HG02763 (cell line): ENCODE results near the gene ACBD6.

ENCODE experiments used
- ATAC-seq: cut with Tn5 transposase; IDR thresholded peaks from one replicate; pipeline ENCODE4 v1.9.1; 2021; ENCODE audit warnings: mild to moderate bottlenecking, moderate library complexity; ENCODE audit not compliant: unreplicated experiment

ACBD6 gene

GRCh38 chr1:180247580-180247979 is 254.8 kb downstream of the ACBD6 start:
- no peak for ATAC-seq

DNA sequence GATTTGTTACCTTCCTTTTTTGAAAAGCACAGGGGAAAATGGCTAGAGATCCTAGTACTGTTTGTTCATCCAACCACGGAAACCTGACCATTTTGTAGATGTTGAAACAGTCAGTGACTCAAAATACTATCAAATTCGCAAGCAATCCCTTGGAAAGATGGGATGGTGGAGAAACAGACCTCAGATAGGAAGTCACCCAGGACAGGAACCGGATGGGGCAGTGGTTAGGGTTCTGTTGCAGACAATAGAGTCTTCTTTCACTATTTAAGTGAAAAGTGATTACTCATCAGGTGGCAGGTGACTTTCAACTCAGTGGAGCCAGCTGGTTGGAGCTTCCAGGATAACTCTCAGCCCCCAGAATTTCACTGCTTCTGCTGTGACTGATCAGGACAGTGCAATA is 255.3 kb downstream of the ACBD6 start:
- ATAC-seq: no peak

DNA sequence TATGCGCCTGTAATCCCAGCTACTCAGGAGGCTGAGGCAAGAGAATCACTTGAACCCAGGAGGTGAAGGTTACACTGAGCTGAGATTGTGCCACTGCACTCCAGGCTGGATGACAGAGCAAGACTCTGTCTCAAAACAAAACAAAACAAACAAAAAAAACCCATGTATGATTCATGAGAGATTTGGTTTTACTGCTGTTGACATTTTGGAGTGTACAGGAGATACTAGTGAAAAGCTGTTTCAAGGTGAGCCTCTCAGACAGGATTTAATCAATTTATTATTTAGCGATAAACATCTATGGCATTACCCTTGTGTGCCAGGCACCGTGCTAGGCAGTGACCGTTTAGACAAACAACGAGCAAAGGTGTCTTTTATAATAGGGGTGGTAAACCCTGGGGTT is 255.8 kb downstream of the ACBD6 start:
- ATAC-seq: no peak

- ATAC-seq: no peak
Measured at GRCh38 chr1:180244840-180245239, 257.5 kb downstream of the ACBD6 start.

GRCh38 chr1:180243517-180244221 is 258.7 kb downstream of the ACBD6 start:
- ATAC-seq: no peak

DNA sequence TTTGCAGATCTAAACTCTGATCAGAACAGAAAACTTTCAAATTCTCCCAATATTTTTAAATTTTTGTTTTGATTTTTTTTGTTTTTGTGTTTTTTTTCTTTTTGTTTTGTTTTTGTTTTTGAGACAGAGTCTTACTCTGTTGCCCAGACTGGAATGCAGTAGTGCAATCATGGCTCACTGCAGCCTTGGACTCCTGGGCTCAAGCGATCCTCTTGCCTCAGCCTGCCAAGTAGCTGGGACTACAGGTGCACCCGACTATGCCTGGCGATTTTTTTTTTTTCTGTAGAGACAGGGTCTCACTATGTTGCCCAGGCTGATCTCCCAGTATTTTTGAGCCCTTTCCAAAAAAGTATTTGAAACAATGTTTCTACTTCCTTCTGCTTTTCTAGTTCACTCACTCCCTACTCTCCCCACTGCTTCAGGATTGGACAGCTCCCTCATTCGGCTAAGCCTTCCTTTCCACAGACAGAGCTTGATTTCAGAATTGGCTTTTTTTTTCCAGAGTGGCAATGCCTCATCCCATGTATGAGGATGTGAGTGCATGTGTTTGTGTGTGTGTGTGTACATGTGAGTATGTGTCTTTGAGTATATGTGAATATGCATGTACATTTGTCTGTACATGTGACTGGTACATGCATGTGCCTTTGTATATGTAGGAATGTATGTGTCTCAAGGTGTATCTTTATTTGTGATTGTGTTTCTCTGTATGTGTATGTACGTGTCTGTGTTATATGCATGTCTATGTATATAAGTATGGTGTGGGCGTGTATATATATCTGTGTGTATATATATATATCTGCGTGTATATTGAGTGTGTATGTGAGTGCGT is 260.4 kb downstream of the ACBD6 start:
- no peak for ATAC-seq

DNA sequence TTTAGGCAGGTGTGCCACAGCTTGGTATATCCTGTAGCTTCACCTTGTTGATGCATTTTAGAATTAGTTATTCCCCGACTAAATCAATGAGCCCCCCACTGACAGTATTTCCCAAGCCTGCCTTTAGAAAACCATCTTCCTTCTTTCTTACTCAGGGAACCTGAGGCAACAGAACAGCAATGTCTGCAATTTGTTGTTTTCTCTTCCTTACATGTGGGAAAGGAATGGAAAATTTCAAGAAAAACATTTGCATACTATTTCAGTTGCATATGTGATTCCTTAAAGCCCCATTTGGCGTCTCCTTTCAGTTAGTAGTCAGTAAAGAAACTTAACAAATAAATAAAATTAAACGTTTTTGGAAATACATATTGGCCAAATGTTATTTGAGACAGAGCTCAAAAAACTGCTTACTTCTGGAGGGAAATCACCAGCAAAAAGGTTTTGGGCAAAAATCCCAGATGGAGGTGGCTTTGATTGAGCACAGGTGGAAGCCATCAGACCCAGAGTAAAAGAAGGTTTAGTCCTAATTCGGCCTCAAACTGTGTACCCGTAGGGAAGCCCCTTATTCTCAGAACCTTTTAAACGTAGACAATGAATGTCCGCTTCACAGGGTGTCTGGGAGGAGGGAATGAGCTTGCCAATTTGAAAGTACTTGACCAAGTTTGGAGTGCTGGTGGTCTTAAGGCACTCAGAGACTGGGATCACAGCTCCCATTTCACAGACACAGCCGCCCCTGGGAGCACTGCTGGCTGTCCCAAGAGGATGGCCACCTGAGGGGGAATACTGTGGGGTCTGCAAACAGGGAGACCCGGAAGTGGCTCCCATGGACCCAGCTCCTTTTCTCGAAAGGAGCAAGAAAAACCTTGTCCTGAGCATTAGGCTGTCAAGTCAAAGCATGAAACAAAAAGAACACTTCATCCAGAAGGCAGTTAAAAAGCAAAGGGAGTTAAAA is 263.0 kb downstream of the ACBD6 start:
- no peak for ATAC-seq

GRCh38 chr1:180238675-180239074 is 263.7 kb downstream of the ACBD6 start:
- ATAC-seq: no peak
